HG03196 (cell line): Measurements from ENCODE around the gene GALNT17.

Experiments used
- ATAC-seq: cut with Tn5 transposase; IDR thresholded peaks from one replicate; pipeline ENCODE4 v1.9.1; 2021; ENCODE audit not compliant: unreplicated experiment

The GALNT17 gene

GRCh38 chr7:71665716-71666115 lies 533.8 kb downstream of the GALNT17 start:
- no peak for ATAC-seq

GRCh38 chr7:71668572-71668971 lies 536.6 kb downstream of the GALNT17 start:
- no peak for ATAC-seq

- ATAC-seq: no peak
Measured at GRCh38 chr7:71679480-71679879, 547.5 kb downstream of the GALNT17 start.

- no peak for ATAC-seq
Measured at GRCh38 chr7:71682181-71682580, 550.2 kb downstream of the GALNT17 start.

GRCh38 chr7:71682841-71683781 lies 551.2 kb downstream of the GALNT17 start:
- ATAC-seq: no peak

GRCh38 chr7:71687286-71687685 lies 555.3 kb downstream of the GALNT17 start:
- no peak for ATAC-seq

DNA sequence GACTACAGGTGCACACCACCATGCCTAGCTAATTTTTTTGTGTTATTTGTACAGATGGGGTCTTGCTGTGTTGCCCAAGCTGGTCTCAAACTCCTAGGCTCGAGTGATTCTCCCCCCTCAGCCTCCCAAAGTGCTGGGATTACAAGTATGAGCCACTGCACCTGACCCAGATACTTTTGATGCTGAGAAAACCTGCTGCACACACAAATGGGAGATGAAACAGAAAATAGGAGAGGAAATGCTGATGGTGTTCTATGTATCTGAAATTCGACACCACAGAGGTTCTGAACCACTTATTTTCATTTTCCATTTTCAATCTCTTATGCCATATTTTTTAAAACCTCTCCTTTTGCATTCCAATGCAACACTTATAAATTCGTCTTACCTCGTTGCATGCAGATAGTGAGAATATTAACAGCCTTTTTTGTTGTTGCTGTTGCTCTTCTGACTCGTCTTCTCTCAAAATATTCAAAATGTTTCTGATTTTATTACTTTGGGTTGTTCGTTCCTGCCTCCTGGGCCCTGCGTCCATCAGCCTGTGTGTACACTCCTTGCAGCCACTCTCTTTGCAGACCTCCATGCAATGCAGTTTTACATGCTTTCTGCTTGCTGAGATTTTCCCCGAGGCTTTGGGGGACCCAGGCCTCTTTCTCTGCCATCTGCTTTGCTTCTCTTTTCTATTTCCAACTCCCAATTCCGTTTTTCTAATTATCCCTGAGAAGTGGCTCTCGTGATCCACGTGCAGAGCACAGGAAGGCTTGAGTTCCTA lies 556.1 kb downstream of the GALNT17 start:
- no peak for ATAC-seq

- no peak for ATAC-seq
Measured at GRCh38 chr7:71691538-71691937, 559.6 kb downstream of the GALNT17 start.

GRCh38 chr7:71694665-71695064 lies 562.7 kb downstream of the GALNT17 start:
- ATAC-seq: no peak

DNA sequence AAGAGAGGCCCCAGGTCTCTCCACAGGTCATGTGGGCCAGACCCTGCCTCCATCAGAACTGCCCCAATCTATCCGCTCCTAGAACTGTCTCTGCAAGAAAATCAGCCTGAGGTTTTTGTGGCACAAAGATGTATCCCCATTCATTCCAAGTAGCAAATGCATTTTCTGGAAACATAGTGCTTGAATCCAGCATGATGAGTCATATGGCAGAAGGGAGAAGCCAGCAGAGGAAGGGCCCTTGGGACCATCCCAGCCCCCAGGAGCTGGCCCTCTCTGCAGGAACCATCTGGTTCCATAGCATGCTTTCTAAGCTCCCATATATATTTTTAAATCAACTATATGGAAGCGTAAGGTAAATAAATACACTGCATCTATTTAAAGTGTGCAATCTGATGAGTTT lies 563.2 kb downstream of the GALNT17 start:
- no peak for ATAC-seq

GRCh38 chr7:71696511-71696910 lies 564.6 kb downstream of the GALNT17 start:
- ATAC-seq: no peak

GRCh38 chr7:71697400-71697799 lies 565.5 kb downstream of the GALNT17 start:
- no peak for ATAC-seq

DNA sequence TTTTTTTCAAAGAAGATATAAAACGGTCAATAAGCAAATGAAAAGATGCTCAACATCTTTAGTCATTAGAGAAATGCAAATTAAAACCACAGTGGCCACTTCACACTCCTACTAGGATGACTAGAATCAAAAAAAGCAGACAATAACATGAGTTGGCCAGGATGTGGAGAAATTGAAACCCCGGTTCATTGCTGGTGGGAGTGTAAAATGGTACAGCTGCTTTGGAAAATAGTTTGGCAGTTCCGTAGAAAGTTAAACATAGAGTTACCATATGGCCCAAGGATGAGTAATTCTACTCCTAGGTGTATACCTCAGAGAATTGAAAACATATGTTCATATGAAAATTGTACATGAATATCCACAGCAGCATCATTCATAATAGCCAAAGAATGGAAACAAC lies 573.3 kb downstream of the GALNT17 start:
- ATAC-seq: no peak

GRCh38 chr7:71705901-71706596 lies 574.1 kb downstream of the GALNT17 start:
- ATAC-seq: no peak

DNA sequence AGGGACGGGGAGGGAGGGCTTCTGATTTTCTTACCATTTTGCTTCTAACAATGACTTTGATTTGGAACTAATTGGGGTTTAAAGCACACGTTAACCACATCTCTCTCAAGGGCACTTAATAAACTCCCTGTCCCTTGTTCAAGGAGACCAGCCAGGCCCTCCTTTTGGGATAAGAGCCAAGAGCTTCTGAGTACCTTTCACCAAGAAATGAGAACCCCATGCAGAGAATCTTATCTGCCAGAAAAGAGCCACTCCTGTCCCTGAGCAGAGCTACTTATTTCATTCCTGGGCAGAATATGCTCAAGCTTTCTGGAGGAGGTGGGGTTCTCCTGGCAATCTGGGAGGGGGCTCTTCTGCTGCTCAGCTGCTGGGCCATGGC lies 574.6 kb downstream of the GALNT17 start:
- ATAC-seq: no peak

DNA sequence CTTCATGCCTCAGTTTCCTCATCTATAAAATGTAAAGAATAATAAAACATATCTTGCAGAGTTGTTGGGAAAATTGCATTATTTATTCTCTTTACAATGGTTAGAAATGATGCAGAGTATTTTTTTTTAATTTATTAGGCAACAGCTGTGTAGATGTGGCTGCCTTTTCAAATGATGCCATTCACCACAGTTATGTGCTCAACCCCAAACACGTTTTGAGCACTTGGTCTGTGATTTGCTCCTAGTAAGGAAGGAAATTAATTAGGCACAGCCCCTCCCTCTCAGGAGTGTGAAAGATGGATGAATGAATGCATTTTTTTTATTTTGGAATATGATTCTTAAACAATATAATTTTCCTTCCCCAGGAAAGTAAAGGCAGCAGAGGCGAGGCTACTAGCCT lies 575.1 kb downstream of the GALNT17 start:
- no peak for ATAC-seq

GRCh38 chr7:71708710-71709109 lies 576.8 kb downstream of the GALNT17 start:
- no peak for ATAC-seq

DNA sequence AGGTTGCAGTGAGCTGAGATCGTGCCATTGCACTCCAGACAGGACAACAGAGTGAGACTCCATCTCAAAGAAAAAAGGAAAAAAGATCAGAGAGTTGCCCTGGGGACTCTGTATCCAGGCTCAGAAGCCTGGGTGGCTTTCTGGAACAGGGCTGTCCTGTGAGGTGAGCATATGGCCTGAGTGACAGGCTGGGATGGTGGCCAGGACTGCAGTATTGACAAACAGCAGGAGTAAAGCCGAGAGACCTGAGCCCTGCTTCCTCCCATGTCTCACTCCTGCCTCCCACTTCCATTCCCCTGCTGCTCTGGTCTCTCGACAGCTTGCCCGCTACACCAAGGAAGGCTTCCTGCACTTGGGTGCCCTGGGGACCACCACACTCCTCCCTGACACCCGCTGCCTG lies 578.5 kb downstream of the GALNT17 start:
- ATAC-seq: no peak

DNA sequence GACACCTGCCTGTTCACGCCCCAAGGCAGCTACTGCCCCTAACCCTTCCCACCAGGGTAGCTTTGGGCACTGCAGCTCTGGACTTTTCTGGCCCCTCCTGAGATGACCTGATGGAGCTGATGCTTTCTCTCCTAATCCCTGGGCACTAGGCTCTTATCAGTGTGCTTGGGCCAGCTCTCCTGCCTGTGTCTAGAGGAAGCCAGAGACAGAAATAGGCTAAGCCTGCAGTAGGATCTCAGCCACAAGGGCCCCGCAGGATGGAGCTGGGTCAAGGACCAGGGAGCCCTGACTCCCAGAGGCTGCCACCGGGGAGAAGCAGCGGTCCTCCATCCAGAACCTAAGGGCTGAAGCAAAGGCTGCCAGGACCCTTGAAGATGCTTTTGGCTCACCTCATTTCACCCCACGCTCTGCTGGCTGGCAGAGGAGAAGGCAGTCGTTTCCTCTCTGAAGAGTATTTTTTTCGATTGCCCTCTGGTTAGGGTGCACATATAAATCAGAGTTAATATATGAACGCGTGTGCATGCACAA lies 580.8 kb downstream of the GALNT17 start:
- no peak for ATAC-seq

- no peak for ATAC-seq
Measured at GRCh38 chr7:71716690-71717089, 584.7 kb downstream of the GALNT17 start.

GRCh38 chr7:71718563-71718962 lies 586.6 kb downstream of the GALNT17 start:
- ATAC-seq: no peak
